ENCODE data around the gene ADAM15. TPM values are rescaled to one million over a fixed set of nuclear protein-coding genes. Genes with fewer than 3 reads are reported as not detected.

ADAM15 gene
- total RNA-seq, 1 experiment from 2014 or later = 187 TPM

GRCh38 chr1:155081472-155082300, 30.6 kb downstream of the ADAM15 start:
- Histone ChIP-seq H3K9me3 (ENCODE audit: insufficient read depth, low read depth) (no peaks in the 10 kb centered on the region), H3K4me2 (peak overlapping the region; percentile 88), H3K79me2 (ENCODE audit: low read depth) (no peaks in the 10 kb centered on the region), H3K27ac (no peak overlapping the region), H3K36me3 (ENCODE audit: low read depth) (no peaks in the 10 kb centered on the region), H3K9me2 (ENCODE audit: insufficient read depth) (no peaks in the 10 kb centered on the region), H4K20me1 (ENCODE audit: insufficient read depth) (no peaks in the 10 kb centered on the region), H3K4me3 (peak overlapping the region; percentile 63; the same call in 1 of the 2 replicates), H2AFZ (no peak overlapping the region), H3F3A (ENCODE audit: insufficient read depth, low read depth) (peaks cover 41% of the 10 kb centered on the region; the same call in 1 of the 2 replicates), H3K4me1 (replicated peaks; ENCODE audit: insufficient read depth) (peaks cover 69% of the 10 kb centered on the region), H3K27me3 (ENCODE audit: insufficient read depth, low read depth) (peaks cover 35% of the 10 kb centered on the region)
- TF ChIP-seq, protein P1, sequence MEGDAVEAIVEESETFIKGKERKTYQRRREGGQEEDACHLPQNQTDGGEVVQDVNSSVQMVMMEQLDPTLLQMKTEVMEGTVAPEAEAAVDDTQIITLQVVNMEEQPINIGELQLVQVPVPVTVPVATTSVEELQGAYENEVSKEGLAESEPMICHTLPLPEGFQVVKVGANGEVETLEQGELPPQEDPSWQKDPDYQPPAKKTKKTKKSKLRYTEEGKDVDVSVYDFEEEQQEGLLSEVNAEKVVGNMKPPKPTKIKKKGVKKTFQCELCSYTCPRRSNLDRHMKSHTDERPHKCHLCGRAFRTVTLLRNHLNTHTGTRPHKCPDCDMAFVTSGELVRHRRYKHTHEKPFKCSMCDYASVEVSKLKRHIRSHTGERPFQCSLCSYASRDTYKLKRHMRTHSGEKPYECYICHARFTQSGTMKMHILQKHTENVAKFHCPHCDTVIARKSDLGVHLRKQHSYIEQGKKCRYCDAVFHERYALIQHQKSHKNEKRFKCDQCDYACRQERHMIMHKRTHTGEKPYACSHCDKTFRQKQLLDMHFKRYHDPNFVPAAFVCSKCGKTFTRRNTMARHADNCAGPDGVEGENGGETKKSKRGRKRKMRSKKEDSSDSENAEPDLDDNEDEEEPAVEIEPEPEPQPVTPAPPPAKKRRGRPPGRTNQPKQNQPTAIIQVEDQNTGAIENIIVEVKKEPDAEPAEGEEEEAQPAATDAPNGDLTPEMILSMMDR (conservative IDR thresholded peaks at IDR 0.05) = no peak
- no peak for TF ChIP-seq EZH2 (IDR thresholded peaks at IDR 0.05; ENCODE audit: low read depth)
- intact Hi-C loops (cut with micrococcal nuclease; ENCODE audit: unreplicated experiment) = no loop called here
- ChIA-PET CTCF (interaction anchor here (0.6 to 1.3 kb wide), 2 partner anchors 31 to 86 kb away, joined by 3 to 7 read pairs; partner anchors contain the start of gene ADAM15), POLR2A (ENCODE audit: unreplicated experiment) (interaction anchor here (0.6 kb wide), 2 partner anchors 79 to 101 kb away, joined by 4 to 11 read pairs; partner anchors contain the start of gene ZBTB7B)
- no TSS peak for BruUV-seq (replicated peaks)
- DNase-seq = peak in 1 of 2 experiments; percentile 30

- Histone ChIP-seq H3K4me3 (peak overlapping the region; percentile 14; the same call in 1 of the 2 replicates), H3K4me1 (replicated peaks; ENCODE audit: insufficient read depth) (peaks cover 67% of the 10 kb centered on the region), H3K27ac (no peak overlapping the region), H3K27me3 (ENCODE audit: insufficient read depth, low read depth) (peaks cover 35% of the 10 kb centered on the region), H3K79me2 (ENCODE audit: low read depth) (no peaks in the 10 kb centered on the region), H2AFZ (no peak overlapping the region), H4K20me1 (ENCODE audit: insufficient read depth) (no peaks in the 10 kb centered on the region), H3K9me3 (ENCODE audit: insufficient read depth, low read depth) (no peaks in the 10 kb centered on the region), H3F3A (ENCODE audit: insufficient read depth, low read depth) (peaks cover 40% of the 10 kb centered on the region; the same call in 1 of the 2 replicates), H3K4me2 (peak overlapping the region; percentile 84), H3K36me3 (ENCODE audit: low read depth) (no peaks in the 10 kb centered on the region), H3K9me2 (ENCODE audit: insufficient read depth) (no peaks in the 10 kb centered on the region)
- TF ChIP-seq, protein P1 (conservative IDR thresholded peaks at IDR 0.05) = no peak
- TF ChIP-seq EZH2 (IDR thresholded peaks at IDR 0.05; ENCODE audit: low read depth) = no peak
- POLR2A ChIA-PET (ENCODE audit: unreplicated experiment) = interaction anchor here (0.6 kb wide), 2 partner anchors 80 to 88 kb away, joined by 4 to 14 read pairs; partner anchors contain the start of gene ZBTB7B
- intact Hi-C loops (cut with micrococcal nuclease; ENCODE audit: unreplicated experiment) = loop anchor here (1.0 kb wide), 1 partner anchor 598 kb away; no protein-coding TSS in a partner anchor
- CTCF ChIA-PET = interaction anchor here (0.6 to 1.2 kb wide), 3 partner anchors 23 to 87 kb away, joined by 7 to 9 read pairs (median 7); no protein-coding TSS in a partner anchor
- no peak for DNase-seq
- no TSS peak for BruUV-seq (replicated peaks)
Measured at GRCh38 chr1:155082301-155083051, 31.4 kb downstream of the ADAM15 start.

GRCh38 chr1:155083052-155083541, 32.0 kb downstream of the ADAM15 start:
- Histone ChIP-seq H2AFZ (0 out of 2 replicates have a peak overlapping the region, but pooled peaks have one; percentile 36), H3K79me2 (ENCODE audit: low read depth) (no peaks in the 10 kb centered on the region), H3K9me2 (ENCODE audit: insufficient read depth) (no peaks in the 10 kb centered on the region), H3K9me3 (ENCODE audit: insufficient read depth, low read depth) (no peaks in the 10 kb centered on the region), H3K27me3 (ENCODE audit: insufficient read depth, low read depth) (peaks cover 35% of the 10 kb centered on the region), H3F3A (ENCODE audit: insufficient read depth, low read depth) (peaks cover 33% of the 10 kb centered on the region; the same call in 1 of the 2 replicates), H3K4me2 (peak overlapping the region; percentile 84), H3K4me3 (peak overlapping the region; percentile 14; the same call in 1 of the 2 replicates), H3K36me3 (ENCODE audit: low read depth) (no peaks in the 10 kb centered on the region), H4K20me1 (ENCODE audit: insufficient read depth) (no peaks in the 10 kb centered on the region), H3K27ac (no peak overlapping the region), H3K4me1 (replicated peaks; ENCODE audit: insufficient read depth) (peaks cover 61% of the 10 kb centered on the region)
- ChIA-PET CTCF (interaction anchor here (0.6 to 1.2 kb wide), 2 partner anchors 24 to 68 kb away, joined by 7 to 9 read pairs; no protein-coding TSS in a partner anchor), POLR2A (ENCODE audit: unreplicated experiment) (interaction anchor here (0.6 kb wide), 1 partner anchor 88 kb away, joined by 14 read pairs; no protein-coding TSS in a partner anchor)
- intact Hi-C loops (cut with micrococcal nuclease; ENCODE audit: unreplicated experiment) = loop anchor here (1.0 kb wide), 1 partner anchor 599 kb away; no protein-coding TSS in a partner anchor
- TF ChIP-seq EZH2 (IDR thresholded peaks at IDR 0.05; ENCODE audit: low read depth) = no peak
- TF ChIP-seq, protein P1 (conservative IDR thresholded peaks at IDR 0.05) = no peak
- DNase-seq = peak; percentile 70 to 73
- BruUV-seq (replicated peaks) = no TSS peak

All from PC-9 (cell line).